Duodenal mucosa (tissue), 2 donors: Measurements from ENCODE around the gene KRT77.

Source experiments
- H3K27ac ChIP-seq: one replicate; pipeline ENCODE4 v1.7.0; 2013; ENCODE audit warnings: low read depth, low read length
- H3K27me3 ChIP-seq, 2 donors: one replicate each; pipeline ENCODE4 v1.7.0; 2013; ENCODE audit warnings: low read length in 2 of 2, control low read depth in 1 of 2; ENCODE audit not compliant: insufficient read depth in 2 of 2, control insufficient read depth in 1 of 2
- H3K36me3 ChIP-seq, 2 donors: one replicate each; pipeline ENCODE4 v1.7.0; 2013; ENCODE audit warnings: low read length in 2 of 2, control low read depth in 1 of 2; ENCODE audit not compliant: insufficient read depth in 2 of 2, control insufficient read depth in 1 of 2
- H3K4me1 ChIP-seq, 2 donors: one replicate each; pipeline ENCODE4 v1.7.0; 2013; ENCODE audit warnings: low read length in 2 of 2, control low read depth in 1 of 2; ENCODE audit not compliant: insufficient read depth in 2 of 2, control insufficient read depth in 1 of 2
- H3K4me3 ChIP-seq, 2 donors: one replicate each; pipeline ENCODE4 v1.7.0; 2013; ENCODE audit warnings: low read length in 2 of 2, low read depth in 1 of 2
- H3K9ac ChIP-seq, 2 donors: one replicate each; pipeline ENCODE4 v1.7.0; 2013; ENCODE audit warnings: low read length in 2 of 2, low read depth in 1 of 2
- H3K9me3 ChIP-seq, 2 donors: one replicate each; pipeline ENCODE4 v1.7.0; 2013; ENCODE audit warnings: low read length in 2 of 2, control low read depth in 1 of 2; ENCODE audit not compliant: control insufficient read depth in 1 of 2

KRT77 gene

DNA sequence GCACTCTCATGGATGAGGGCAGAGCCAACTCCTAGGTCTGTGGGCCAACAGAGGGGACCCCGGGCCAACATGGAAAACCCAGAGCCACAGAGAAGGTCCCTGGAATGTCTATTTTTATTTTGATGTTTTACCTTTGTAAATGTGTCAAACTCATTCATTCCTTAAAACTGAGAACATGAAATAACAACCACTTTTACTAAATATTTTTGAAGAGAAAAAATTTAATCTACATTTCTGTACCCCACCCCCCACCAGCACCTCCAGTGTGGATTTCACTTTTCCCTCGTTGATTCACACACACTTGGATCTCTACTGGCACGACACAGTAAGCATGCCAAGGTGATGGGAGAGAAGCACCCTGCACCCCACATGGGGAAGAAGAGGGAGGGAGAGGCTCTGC is 6.7 kb downstream of the KRT77 start:
- peaks cover 5 to 9% of the 10 kb centered on the region in 2 donors for H3K27me3 ChIP-seq
- no peaks in the 10 kb centered on the region for H3K36me3 ChIP-seq
- H3K4me3 ChIP-seq = no peak overlapping the region
- H3K27ac ChIP-seq = no peak overlapping the region
- peaks cover 5 to 10% of the 10 kb centered on the region in 2 donors for H3K4me1 ChIP-seq
- no peak overlapping the region for H3K9ac ChIP-seq
- H3K9me3 ChIP-seq = no peaks in the 10 kb centered on the region

DNA sequence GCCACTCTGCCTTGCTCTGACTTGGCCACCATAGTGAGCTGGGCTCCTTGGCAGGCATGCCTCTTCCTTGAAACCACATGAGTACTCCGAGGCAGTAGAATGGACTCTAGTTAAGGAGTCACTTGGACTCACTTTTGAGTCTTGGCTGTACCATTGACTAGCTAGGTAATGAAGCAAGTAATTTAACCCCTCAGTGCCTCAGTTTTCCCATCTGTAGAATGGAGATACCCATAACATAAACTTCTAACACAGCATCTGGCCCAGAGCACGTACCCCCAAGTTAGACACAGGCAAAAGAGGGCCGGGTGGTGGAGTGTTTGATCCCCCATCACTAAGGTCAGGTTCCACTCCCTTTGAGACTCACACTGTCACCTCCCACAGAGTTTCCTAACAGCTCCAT is 8.3 kb downstream of the KRT77 start:
- Histone ChIP-seq H3K4me3 (no peak overlapping the region), H3K4me1 (peaks cover 9 to 17% of the 10 kb centered on the region in 2 donors), H3K9ac (no peak overlapping the region), H3K9me3 (no peaks in the 10 kb centered on the region), H3K36me3 (no peaks in the 10 kb centered on the region), H3K27me3 (peaks cover 9 to 17% of the 10 kb centered on the region in 2 donors), H3K27ac (no peak overlapping the region)

DNA sequence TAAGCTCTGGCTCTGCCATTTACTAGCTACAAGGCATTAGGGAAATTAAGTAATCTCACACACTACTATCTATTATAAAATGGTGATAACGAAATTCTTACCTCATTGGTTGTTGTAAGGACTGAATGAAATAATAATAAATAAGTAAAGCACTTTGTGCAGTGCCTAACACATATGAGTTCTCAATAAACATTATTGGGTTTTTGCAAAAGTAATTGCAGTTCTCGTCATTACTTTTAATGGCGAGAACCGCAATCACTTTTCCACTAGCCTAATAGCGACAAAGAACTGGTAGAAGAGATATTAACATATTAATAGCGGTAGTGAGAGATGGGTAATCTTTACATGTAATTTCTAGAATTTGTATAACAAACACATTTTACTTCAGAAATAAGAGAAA is 9.2 kb downstream of the KRT77 start:
- no peak overlapping the region for H3K9ac ChIP-seq
- H3K4me3 ChIP-seq = no peak overlapping the region
- peaks cover 9 to 17% of the 10 kb centered on the region in 2 donors for H3K4me1 ChIP-seq
- no peaks in the 10 kb centered on the region for H3K36me3 ChIP-seq
- no peaks in the 10 kb centered on the region for H3K9me3 ChIP-seq
- H3K27me3 ChIP-seq = peaks cover 9 to 19% of the 10 kb centered on the region in 2 donors
- H3K27ac ChIP-seq = no peak overlapping the region

DNA sequence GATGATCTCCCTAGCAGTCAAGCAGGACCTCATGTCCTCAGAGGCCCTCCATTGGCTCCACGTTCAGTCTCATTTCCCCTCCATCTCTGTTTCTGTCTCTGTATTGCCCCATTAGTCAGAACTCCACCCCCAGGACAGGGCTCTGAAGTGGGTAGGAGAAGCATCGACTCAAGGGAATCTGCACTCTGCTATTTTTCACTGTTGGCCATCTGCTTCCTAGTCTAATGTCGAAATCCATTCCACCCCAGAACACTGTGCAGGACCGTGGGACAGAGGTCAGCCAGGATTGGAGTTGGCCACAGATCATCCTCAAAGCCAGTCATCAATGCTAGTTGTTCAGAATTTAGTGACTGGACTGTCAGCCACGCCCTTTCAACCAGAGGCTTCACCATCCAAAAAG is 10.1 kb downstream of the KRT77 start:
- H3K9me3 ChIP-seq = no peaks in the 10 kb centered on the region

GRCh38 chr12:52692254-52692653 is 11.1 kb downstream of the KRT77 start:
- Histone ChIP-seq H3K27me3 (peaks cover 9 to 19% of the 10 kb centered on the region in 2 donors), H3K27ac (no peak overlapping the region), H3K4me1 (peaks cover 10 to 17% of the 10 kb centered on the region in 2 donors), H3K36me3 (no peaks in the 10 kb centered on the region), H3K9ac (no peak overlapping the region), H3K4me3 (no peak overlapping the region), H3K9me3 (no peaks in the 10 kb centered on the region)

More for the DNA sequence above, 10.1 kb downstream of the KRT77 start:
- no peak overlapping the region for H3K9ac ChIP-seq
- no peak overlapping the region for H3K27ac ChIP-seq
- H3K36me3 ChIP-seq = no peaks in the 10 kb centered on the region
- peaks cover 9 to 19% of the 10 kb centered on the region in 2 donors for H3K27me3 ChIP-seq
- H3K4me1 ChIP-seq = peaks cover 4 to 10% of the 10 kb centered on the region in 2 donors
- H3K4me3 ChIP-seq = no peak overlapping the region

DNA sequence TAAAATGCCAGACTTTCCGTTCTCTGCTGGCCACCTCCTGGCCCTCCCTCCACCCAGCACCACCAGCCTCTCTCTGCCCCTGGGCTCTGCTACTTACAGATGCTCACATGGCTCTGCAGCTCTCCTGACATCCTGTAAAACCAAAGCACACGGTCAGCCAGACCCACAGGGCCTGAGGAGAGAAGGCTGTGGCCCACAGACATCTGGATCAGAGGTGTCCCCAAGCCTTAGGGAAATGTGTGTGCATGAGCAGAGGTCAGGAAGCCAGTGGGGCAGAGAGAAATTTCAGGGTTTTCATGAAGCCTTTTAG is 11.5 kb downstream of the KRT77 start:
- no peaks in the 10 kb centered on the region for H3K9me3 ChIP-seq
- no peak overlapping the region for H3K27ac ChIP-seq
- no peak overlapping the region for H3K4me3 ChIP-seq
- H3K9ac ChIP-seq = no peak overlapping the region
- no peaks in the 10 kb centered on the region for H3K36me3 ChIP-seq
- peaks cover 12 to 20% of the 10 kb centered on the region in 2 donors for H3K4me1 ChIP-seq
- H3K27me3 ChIP-seq = peaks cover 9 to 19% of the 10 kb centered on the region in 2 donors

DNA sequence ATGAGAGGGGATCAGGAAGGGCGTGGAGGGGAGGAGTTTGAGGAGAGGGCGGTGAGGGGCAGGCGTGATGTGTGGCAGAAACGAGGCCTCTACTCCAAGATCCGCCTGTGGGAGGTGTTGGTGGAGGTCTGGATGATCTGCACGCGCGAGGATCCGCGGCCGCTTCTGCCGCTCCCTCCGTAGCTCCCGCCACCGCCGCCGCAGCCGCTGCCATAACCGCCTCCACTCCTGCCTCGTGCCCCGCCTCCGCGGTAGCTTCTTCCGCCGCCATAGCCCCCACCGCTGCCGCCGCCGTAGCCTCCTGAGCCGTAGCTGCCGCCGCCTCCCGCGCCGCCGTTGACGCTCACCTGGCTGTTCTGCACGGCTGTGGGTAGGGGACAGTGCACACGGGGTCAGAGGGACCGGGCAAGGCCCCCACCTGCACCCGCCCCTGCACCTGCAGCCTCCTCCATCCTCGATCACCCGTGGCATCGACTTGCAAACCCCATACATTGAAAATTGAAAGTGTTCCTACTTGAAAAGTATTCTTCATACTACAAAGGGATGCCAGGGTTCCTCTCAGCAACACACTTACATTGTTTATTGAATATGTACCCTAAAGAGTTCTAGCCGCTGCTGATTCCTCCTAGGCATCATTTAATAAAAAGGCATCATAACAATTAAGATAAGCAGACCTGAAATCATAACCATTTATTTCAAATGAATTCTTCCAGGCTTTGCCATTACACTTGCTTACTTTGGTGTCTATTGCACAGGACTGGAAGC is 12.1 kb downstream of the KRT77 start:
- Histone ChIP-seq H3K36me3 (no peaks in the 10 kb centered on the region), H3K27me3 (peaks cover 9 to 19% of the 10 kb centered on the region in 2 donors), H3K9ac (no peak overlapping the region), H3K27ac (no peak overlapping the region), H3K4me3 (peak overlapping the region; percentile 48 to 50), H3K4me1 (peaks cover 18 to 25% of the 10 kb centered on the region in 2 donors), H3K9me3 (no peaks in the 10 kb centered on the region)

GRCh38 chr12:52690351-52691075 is 12.8 kb downstream of the KRT77 start:
- no peaks in the 10 kb centered on the region for H3K9me3 ChIP-seq
- peaks cover 24 to 32% of the 10 kb centered on the region in 2 donors for H3K4me1 ChIP-seq
- peak overlapping the region; percentile 48 to 50 for H3K4me3 ChIP-seq
- H3K9ac ChIP-seq = no peak overlapping the region
- H3K27me3 ChIP-seq = peaks cover 9 to 19% of the 10 kb centered on the region in 2 donors
- no peaks in the 10 kb centered on the region for H3K36me3 ChIP-seq
- no peak overlapping the region for H3K27ac ChIP-seq

DNA sequence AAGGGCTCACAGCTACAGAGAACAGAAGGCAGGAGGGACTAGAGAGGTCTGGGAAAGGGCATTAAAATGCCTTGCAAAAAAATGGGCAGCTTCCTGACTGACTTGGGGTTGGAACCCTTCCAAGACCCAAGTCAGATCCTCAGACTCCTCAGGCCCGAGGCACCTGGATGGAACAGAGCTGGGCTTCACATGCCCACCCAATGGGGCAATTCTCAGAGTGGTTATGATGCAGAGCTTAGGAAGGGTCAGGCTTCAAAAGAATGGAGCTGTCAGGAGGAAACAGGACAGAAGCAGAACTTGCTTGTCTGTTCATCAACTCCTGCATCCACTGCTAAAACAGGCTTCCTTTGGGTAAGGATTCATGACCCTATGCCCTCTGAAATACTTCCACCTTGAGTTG is 13.4 kb downstream of the KRT77 start:
- Histone ChIP-seq H3K27me3 (peaks cover 9 to 19% of the 10 kb centered on the region in 2 donors), H3K9ac (no peak overlapping the region), H3K9me3 (no peaks in the 10 kb centered on the region), H3K36me3 (no peaks in the 10 kb centered on the region), H3K4me1 (peaks cover 26 to 34% of the 10 kb centered on the region in 2 donors), H3K27ac (no peak overlapping the region), H3K4me3 (no peak overlapping the region)

- peaks cover 9 to 19% of the 10 kb centered on the region in 2 donors for H3K27me3 ChIP-seq
- H3K9me3 ChIP-seq = no peaks in the 10 kb centered on the region
- no peak overlapping the region for H3K27ac ChIP-seq
- H3K36me3 ChIP-seq = no peaks in the 10 kb centered on the region
- H3K4me3 ChIP-seq = no peak overlapping the region
- peaks cover 26 to 34% of the 10 kb centered on the region in 2 donors for H3K4me1 ChIP-seq
- no peak overlapping the region for H3K9ac ChIP-seq
Observed at GRCh38 chr12:52689239-52689638, 14.1 kb downstream of the KRT77 start.
